Loucy (cell line): ENCODE data around the gene CCN2.

Experiments used
- H2AFZ ChIP-seq: fragments of 200-600 bp; sonication (generic); 2 replicates; pipeline ENCODE4 v1.6.0; 2016; ENCODE audit warnings: antibody characterized with exemption, mild to moderate bottlenecking, low read length, moderate library complexity
- H3F3A ChIP-seq: fragments of 200-600 bp; 2 replicates; pipeline ENCODE4 v1.6.0; 2016; ENCODE audit warnings: antibody characterized with exemption, low read depth, mild to moderate bottlenecking
- H3K27me3 ChIP-seq: fragments of 200-600 bp; sonication (generic); 2 replicates; pipeline ENCODE4 v1.6.1; 2014; ENCODE audit warnings: low read length, mild to moderate bottlenecking; ENCODE audit not compliant: insufficient read depth, poor library complexity, severe bottlenecking
- H3K36me3 ChIP-seq: fragments of 200-600 bp; sonication (generic); 2 replicates; pipeline ENCODE4 v1.6.1; 2016; ENCODE audit warnings: low read length; ENCODE audit not compliant: insufficient read depth
- H3K4me1 ChIP-seq: fragments of 200-600 bp; sonication (generic); 2 replicates; pipeline ENCODE4 v1.5.1; 2014; ENCODE audit warnings: low read length, mild to moderate bottlenecking; ENCODE audit not compliant: insufficient read depth, poor library complexity, severe bottlenecking
- H3K4me2 ChIP-seq: fragments of 200-600 bp; sonication (generic); 2 replicates; pipeline ENCODE4 v1.6.0; 2014; ENCODE audit warnings: antibody characterized with exemption, low read length, low read depth, mild to moderate bottlenecking; ENCODE audit not compliant: poor library complexity, severe bottlenecking
- H3K4me3 ChIP-seq: fragments of 200-600 bp; sonication (generic); 2 replicates; pipeline ENCODE4 v1.5.1; 2014; ENCODE audit warnings: low read length, mild to moderate bottlenecking, mixed read lengths; ENCODE audit not compliant: poor library complexity, severe bottlenecking
- H3K79me2 ChIP-seq: fragments of 200-600 bp; sonication (generic); 2 replicates; pipeline ENCODE4 v1.6.1; 2014; ENCODE audit warnings: low read length; ENCODE audit not compliant: insufficient read depth
- H3K9ac ChIP-seq: fragments of 200-600 bp; sonication (generic); 2 replicates; pipeline ENCODE4 v1.6.0; 2014; ENCODE audit warnings: mild to moderate bottlenecking, low read depth, low read length, moderate library complexity; ENCODE audit not compliant: poor library complexity, severe bottlenecking
- H3K9me2 ChIP-seq: fragments of 200-600 bp; sonication (generic); replicated peaks from 2 replicates; pipeline ENCODE4 v1.6.1; 2016; ENCODE audit warnings: low read depth, low read length, mixed read lengths
- H3K9me3 ChIP-seq: fragments of 200-600 bp; sonication (generic); 2 replicates; pipeline ENCODE4 v1.6.1; 2014; ENCODE audit warnings: mild to moderate bottlenecking, antibody characterized with exemption, low read length, low read depth; ENCODE audit not compliant: insufficient read depth
- H4K20me1 ChIP-seq: fragments of 200-600 bp; sonication (generic); 2 replicates; pipeline ENCODE4 v1.6.0; 2014; ENCODE audit warnings: antibody characterized with exemption, low read length, mild to moderate bottlenecking; ENCODE audit not compliant: insufficient read depth, poor library complexity, severe bottlenecking
- CTCF ChIP-seq: fragments of 200-600 bp; sonication (generic); conservative IDR thresholded peaks from 2 replicates; pipeline ENCODE4 v1.5.1; 2014; ENCODE audit warnings: mild to moderate bottlenecking, antibody characterized with exemption, low read length
- EZH2phosphoT487 ChIP-seq: fragments of 200-600 bp; IDR thresholded peaks from 2 replicates; pipeline ENCODE4 v1.6.1; 2018; ENCODE audit warnings: antibody characterized with exemption, mild to moderate bottlenecking, moderate library complexity, borderline replicate concordance

Gene CCN2

DNA sequence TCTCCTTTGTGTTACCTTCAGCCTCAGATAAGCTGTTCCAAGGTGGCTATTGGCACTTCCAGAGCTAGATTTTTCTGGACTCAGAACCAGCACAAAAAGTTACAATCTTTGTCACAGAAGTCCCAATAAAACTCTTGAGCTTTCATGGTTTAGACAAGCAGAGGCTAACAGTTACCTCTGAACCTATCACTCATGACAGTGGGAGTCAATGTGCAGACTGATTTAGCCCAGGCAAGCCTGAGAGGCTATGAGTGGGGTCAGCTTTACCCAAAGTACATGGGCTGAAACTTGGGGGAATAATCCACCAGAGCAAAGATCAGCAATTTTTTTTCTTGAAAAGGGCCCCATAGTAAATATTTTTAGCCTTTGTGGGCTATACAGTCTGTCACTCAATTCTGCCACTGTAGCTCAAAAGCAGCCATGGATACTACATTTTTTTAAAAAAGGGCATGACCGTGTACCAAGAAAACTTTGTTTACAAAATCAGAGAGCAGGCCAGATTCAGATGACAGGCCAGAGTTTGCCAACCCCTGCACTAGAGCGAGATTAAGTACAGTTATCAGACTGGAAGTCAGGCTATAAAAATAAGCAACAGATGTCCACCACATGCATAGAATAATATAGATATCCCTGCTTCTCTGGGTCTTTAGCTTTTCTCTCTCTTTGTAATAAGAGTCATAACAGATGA, 20.0 kb downstream of the CCN2 start:
- no peak overlapping the region for H2AFZ ChIP-seq
- no peaks in the 10 kb centered on the region for H3K9me3 ChIP-seq
- H4K20me1 ChIP-seq = no peaks in the 10 kb centered on the region
- no peak overlapping the region for H3K4me2 ChIP-seq
- no peak overlapping the region for H3K4me3 ChIP-seq
- no peak overlapping the region for H3K9ac ChIP-seq
- TF ChIP-seq EZH2phosphoT487 = no peak
- no peak for TF ChIP-seq CTCF
- no peaks in the 10 kb centered on the region for H3K4me1 ChIP-seq
- no peaks in the 10 kb centered on the region for H3K79me2 ChIP-seq
- H3K27me3 ChIP-seq = no peaks in the 10 kb centered on the region
- H3F3A ChIP-seq = no peaks in the 10 kb centered on the region
- H3K36me3 ChIP-seq = no peaks in the 10 kb centered on the region
- H3K9me2 ChIP-seq = no peaks in the 10 kb centered on the region

DNA sequence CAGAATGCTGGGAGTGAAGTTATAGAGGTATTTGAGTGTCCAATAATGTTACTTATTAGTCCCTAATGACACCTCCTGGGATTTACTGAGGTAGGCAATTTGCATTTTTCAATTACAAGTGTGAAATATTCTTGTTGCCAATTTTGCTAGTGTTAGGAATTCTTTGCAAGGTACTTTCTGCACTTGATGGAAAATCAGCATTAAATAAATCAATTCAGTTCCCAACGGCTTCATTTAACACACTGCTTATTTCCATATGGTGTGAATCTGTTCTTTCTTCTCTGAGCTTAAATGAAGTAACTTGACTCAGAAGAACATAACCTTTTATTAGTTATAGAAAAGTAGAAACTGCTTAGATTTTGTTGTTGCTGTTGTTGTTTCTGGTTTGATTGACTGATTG, 21.2 kb downstream of the CCN2 start:
- no peaks in the 10 kb centered on the region for H3K36me3 ChIP-seq
- H2AFZ ChIP-seq = no peak overlapping the region
- no peak overlapping the region for H3K4me3 ChIP-seq
- no peak for TF ChIP-seq CTCF
- TF ChIP-seq EZH2phosphoT487 = no peak
- no peak overlapping the region for H3K4me2 ChIP-seq
- H3K79me2 ChIP-seq = no peaks in the 10 kb centered on the region
- H3K4me1 ChIP-seq = no peaks in the 10 kb centered on the region
- no peaks in the 10 kb centered on the region for H3K9me3 ChIP-seq
- no peak overlapping the region for H3K9ac ChIP-seq
- no peaks in the 10 kb centered on the region for H4K20me1 ChIP-seq
- no peaks in the 10 kb centered on the region for H3K9me2 ChIP-seq
- no peaks in the 10 kb centered on the region for H3F3A ChIP-seq
- no peaks in the 10 kb centered on the region for H3K27me3 ChIP-seq

DNA sequence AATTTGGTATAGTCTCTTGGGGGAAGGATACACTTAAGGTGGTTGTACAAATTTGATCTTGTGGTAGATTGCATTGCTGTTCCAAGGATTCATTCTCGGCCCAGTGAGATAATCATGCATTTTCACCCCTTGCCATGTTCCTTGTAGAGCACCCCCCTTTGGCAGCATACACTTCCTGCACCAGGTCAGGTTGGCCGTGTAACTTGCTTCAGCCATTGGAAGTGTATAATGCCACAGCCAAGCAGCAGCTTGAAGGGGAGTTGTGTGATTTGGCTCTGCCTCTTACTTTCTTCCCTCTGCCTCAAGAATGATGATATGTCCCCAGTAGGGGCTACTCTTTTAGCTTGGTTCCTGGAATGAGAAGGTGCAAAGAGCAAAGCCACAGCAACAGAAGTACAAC, 21.9 kb downstream of the CCN2 start:
- TF ChIP-seq CTCF = peak; percentile 64
- no peak for TF ChIP-seq EZH2phosphoT487
- Histone ChIP-seq H3K9me3 (no peaks in the 10 kb centered on the region), H3K9ac (no peak overlapping the region), H4K20me1 (no peaks in the 10 kb centered on the region), H3F3A (no peaks in the 10 kb centered on the region), H3K4me1 (no peaks in the 10 kb centered on the region), H3K36me3 (no peaks in the 10 kb centered on the region), H3K9me2 (no peaks in the 10 kb centered on the region), H3K4me3 (no peak overlapping the region), H3K27me3 (no peaks in the 10 kb centered on the region), H2AFZ (no peak overlapping the region), H3K4me2 (no peak overlapping the region), H3K79me2 (no peaks in the 10 kb centered on the region)
